ENCODE results near the gene TRPV4.

The TRPV4 gene

GRCh38 chr12:109760930-109761921, 72.0 kb downstream of the TRPV4 start:
- no peak for DNase-seq

DNA sequence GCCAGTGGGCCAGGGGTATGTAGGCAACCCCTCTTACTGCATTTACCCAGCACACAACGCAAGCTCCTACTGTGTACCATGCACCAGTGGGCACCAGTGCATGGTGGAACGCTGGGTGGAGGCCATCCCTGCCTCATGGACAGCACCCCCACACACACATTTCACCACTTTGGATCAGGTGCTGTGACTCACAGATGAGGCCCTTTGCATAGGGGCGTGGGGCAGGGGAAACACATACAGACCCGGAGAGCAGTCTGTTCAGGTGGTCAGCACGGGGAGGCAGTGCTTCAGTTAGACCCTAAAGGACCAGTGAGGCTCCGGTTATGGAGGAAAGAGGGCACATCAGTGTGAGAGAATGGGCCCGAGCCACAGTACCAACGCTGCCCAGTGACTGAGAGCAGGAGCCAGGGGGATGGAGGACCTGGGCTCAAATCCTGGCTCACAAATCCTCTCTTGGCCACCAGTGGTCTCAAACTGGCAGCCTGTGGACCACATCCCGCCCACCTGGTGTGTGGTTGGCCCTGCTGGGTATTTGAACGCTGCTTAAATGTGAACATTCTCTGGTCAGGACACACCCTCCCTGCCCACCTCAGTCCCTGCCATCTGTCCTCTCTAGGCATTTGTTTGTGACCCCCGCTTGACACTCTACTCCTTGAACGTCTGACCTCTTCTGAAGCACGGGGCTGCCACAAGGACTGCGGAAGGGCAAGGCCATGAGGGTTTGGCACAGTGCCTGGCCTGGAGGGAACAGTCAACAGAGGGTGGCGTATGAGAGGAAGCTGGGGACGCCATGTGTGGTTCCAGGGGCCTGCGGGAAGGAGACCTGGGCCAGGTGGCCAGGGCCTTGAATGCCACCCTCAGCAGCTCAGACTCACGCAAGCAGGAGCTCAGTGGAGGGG, 72.9 kb downstream of the TRPV4 start:
- peak; percentile 63 to 72 for DNase-seq

- no peak for DNase-seq
Measured at GRCh38 chr12:109759595-109759994, 73.6 kb downstream of the TRPV4 start.

GRCh38 chr12:109758426-109759420, 74.5 kb downstream of the TRPV4 start:
- DNase-seq, result no peak

- DNase-seq, result no peak
Measured at GRCh38 chr12:109757671-109758265, 75.4 kb downstream of the TRPV4 start.

DNA sequence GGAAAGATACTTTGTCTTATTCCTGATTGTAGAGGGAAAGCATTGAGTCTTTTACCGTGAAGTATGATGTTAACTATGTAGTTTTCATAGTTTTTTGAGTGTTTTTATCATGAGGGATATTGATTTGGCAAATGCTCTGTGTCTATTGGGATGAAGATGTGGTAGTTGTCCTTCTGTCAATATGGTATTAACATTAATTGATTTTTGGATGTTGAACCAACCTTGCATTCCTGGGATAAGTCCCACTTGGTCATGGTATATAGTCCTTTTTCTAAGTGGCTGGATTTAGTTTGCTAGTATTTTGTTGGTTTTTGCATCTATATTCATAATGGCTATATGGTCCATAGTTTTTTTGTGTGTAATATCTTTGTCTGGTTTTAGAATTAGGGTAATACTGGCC, 76.7 kb downstream of the TRPV4 start:
- DNase-seq, result no peak

GRCh38 chr12:109753959-109754358, 79.2 kb downstream of the TRPV4 start:
- DNase-seq, result no peak

DNA sequence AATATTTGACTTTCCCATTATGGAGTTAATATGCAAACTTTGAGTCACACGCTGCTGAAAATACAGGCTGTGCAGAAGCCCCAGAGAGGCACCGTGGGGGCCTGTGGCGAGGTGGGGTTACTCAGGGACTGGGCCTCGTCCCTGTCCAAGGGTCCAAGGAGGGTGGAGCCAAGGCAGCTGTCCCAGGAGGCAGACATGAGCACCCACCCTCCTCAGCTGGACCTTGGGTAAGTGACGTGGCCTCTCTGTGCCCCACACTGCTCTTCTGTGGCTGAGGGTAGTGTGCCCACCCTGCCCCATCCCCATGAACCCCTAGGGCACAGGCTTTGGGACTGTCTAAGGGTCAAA, 80.2 kb downstream of the TRPV4 start:
- no peak for DNase-seq

GRCh38 chr12:109752117-109753053, 80.8 kb downstream of the TRPV4 start:
- DNase-seq, result no peak

DNA sequence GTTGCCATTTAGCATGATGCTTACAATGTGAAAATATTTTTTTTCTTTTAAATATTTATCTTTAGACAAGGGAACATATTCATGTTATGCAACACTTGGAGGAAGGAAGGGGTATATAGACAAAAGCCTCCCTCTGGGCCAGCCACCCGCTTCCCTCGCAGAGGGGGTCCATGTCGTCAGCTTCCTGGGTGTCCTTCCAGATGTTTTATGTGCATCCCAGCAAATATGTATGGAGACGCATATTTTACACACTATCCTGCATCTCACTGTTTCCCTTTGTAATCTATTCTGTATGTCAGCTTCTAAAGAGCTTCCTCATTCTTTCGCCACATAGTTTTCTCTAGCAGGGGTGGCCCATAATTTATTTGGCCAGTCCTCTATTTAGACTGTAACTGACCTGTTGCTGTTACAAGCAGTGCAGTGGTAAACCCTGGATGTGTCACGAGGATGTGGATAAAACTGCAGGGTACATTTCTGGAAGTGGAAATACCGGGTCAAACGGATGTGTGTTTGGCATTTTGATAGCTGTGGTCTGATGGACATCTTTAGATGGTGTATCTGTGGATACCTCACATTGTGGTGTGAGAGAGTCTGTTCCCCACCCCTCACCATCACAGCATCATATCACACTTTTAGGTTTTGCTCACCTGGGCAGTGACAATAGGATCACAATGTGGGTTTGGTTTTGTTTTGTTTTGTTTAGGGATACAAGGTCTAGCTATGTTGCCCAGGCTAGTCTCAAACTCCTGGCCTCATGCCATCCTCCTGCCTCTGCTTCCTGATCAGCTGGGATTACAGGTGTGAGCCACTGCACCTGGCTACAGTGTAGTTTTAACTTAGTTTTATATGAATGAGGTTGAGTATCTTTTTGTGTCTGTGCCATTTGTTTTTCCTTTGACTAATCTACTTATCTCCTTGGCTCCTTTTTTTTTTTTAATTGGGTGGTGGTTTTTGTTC, 87.9 kb downstream of the TRPV4 start:
- DNase-seq, result no peak

DNA sequence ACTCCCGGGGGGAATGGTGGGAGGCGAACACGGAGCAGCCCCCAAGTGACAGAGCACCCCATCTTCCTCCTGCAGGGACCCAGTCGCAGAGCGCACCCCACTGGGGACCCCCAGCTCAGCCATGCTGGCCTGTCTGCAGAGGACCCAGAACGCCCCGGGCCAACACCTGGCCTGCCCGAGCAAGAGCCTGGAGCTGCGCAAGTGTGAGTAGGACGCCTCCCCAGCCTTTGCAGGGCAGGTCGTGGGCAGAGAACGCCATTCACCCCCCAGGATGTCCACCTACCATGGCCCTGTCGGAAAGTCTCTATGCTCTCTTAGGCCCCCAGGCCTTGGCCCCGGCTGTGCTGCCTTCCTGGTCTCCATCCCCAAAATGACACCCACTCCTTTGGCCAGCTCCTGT, 89.2 kb downstream of the TRPV4 start:
- no peak for DNase-seq

DNA sequence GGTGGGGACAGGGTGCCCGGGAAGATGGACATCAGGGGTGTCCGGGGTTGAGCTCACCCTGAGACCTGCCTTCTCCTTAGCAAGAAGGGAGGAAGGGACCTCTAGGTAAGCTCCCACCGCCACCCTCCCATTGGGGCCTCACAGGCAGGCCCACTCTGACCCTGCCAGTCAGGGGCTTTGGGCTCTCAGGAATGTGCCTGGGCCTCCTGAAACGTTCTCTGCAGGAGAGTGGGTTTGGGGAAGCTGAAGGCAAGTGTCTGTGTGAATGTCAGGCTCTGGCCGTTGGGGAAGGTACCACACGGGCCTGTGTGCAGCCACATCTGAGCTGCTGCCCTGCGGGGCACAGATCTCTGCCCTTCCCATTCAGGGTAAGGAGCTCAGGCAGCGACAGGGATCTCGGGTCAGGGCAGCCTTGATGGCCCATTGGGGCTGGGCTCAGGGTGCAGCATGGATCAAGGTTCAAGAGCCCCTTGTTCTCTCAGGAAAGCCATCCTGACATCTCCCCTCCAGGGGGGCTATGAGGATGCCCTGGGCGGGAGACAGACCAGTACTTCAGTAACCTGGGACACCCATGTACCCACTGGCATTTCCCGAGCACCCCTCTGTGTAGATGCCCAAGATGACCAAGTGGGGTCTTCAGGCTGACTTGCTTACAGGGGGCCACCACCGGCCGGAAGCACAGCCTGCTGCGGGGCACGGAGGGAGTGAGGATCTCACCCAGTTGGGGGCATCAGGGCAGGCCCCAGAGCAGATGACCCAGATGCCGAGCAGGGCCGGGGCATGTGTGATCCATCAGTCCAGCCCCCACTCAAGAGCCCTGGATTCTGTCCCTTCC, 89.9 kb downstream of the TRPV4 start:
- DNase-seq, result no peak

DNA sequence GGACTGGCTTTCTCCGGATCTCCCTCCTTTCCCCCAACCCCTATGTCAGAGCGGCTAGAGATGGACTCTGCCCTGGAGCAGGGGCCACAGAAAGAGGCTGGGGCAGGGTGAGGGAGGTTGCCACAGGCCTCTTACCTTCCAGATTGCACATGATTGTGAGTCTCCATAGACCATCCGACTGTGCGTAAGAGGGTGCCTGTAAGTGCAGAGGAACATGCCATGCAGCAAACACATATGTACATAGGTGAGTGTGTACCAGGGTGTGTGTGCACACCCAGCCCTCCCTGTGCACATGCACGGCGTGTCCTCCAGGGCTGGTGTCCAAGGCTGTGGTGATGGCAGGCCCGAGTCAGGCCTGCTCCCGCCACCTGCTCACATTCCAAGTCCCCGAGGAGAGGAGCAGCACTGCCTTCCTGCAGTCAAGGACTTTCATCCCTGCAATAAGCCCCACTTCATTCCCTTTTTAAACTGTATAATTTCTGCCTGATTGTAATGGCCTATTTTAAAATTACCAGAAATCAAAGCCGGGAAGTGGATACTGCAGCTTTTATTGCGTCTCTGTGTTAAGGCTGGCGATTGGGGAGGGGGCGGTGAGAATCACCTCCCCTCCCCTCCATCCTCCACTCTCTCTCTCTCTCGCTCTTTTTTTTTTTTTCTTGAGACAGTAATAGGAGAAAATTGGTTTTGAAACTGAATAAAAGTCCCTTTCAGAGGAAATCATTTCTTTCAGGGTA, 91.1 kb downstream of the TRPV4 start:
- no peak for DNase-seq

DNA sequence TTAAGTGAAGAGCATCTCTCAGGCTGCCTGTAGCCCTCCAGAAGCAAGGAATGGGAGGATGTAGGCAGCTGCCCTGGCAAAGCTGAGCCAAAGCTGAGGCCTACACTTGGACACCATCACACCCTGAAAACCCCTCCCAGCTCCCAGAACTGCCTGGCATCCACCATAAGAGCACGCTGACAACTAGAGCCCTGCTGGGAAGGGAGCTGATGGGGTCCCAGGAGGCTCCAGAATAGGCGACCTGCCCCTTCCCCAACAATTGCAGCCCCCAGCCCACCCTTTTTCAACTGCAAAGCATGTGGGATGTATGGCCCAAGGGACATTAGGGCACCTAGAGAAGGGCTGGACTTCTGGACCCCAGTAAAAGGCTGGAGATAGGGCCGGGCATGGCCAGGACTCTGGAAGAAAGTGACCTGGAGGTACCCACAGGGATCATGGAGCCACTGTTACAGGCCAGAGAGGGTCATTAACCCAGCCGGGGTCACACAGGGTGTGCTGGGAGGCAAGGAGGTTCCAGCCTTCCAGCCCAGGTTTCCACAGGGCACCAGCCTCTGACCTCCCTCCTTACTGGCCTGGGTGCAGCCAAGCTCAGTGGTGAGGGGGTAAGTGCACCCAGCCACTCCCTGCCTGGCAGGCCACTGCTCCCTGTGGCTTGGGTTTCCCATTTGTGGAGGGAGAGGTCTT, 91.8 kb downstream of the TRPV4 start:
- DNase-seq, result no peak

DNA sequence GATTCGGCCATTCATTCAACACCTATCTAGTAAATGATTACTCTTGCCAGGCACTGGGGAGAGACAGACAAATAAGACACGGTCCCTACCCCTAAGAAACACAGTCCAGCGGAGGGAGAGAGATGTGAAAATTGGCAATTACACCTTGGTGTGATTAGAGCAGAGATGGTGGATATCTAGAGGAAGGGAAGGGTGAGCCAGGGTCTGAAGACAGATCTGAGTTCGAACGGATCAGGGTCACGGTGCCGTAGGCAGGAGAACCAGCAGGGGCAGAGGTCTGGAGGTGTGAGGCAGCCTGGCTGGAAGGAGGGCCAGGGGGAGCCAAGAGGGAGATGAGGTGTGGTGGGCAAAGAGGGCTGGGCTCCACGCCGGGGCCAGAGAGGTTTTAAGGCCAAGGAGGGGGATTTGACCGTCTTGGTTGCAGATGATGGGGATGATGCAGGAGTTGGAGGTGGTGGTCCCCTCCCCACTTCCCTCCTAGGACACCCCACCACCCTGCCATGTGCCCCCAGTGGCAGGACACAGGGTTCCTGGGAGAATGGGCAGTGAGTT, 92.4 kb downstream of the TRPV4 start:
- DNase-seq, result no peak

DNA sequence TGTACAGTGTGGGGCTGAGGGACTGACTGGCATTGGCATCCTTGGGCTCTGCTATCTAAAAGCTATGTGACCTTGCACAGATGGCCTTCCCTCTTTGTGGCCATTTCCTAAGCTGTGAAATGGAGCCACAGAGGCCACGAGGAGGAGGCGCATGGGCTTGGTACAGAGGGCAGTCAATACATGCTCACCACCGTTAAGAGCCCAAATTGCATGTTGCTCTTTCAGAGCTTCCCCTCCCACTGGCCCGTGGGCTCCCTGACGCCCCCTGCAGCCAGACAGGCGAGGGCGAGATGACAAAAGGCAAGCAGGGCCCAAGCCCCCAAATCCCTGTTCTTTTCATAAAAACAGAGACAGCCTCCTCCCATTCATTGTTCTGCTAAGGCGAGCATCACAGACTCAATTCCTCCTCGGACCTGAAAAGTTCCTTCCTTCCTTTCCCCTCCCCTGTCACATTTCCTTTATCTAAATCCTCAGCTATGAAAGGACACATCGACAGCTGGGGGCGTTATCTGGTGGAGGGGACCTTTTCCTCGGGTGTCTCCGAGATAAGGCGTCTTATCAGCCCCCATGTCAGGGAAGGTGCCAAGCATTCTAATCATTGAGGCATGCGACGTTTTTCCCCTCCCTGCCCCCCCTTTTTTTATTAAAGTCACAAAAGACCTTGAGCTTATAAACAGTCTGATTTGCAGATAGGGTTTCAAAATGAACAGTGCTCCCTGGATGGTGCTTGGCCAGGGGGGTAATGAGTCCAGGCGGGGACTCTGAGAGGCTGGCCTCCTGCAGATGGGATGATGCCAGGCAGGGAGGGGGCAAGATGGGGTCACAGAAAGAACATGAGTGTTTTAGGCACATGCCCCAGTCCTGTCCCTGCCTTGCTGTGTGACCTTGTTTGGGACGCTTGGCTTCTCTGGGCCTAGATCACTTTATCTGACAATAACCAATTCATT, 93.2 kb downstream of the TRPV4 start:
- no peak for DNase-seq

Data from inflammatory macrophage (primary cell).